Parietal lobe (tissue), 2 donors: ENCODE measurements around the gene TULP4. TPM values are rescaled to one million over a fixed set of nuclear protein-coding genes. Genes with fewer than 3 reads are reported as not detected.

Experiments
- small RNA-seq: library from RNA; depleted of rRNA; stranded (forward); fragments of <200 nt; gene quantifications from one replicate; pipeline ENCODE3, GENCODE V24; 2014; ENCODE audit warnings: low replicate concordance
- total RNA-seq: library from RNA; depleted of rRNA; stranded (reverse); fragments of >200 nt; gene quantifications from one replicate; pipeline ENCODE4 v1.2.3, GENCODE V29; 2014

Gene TULP4, protein sequence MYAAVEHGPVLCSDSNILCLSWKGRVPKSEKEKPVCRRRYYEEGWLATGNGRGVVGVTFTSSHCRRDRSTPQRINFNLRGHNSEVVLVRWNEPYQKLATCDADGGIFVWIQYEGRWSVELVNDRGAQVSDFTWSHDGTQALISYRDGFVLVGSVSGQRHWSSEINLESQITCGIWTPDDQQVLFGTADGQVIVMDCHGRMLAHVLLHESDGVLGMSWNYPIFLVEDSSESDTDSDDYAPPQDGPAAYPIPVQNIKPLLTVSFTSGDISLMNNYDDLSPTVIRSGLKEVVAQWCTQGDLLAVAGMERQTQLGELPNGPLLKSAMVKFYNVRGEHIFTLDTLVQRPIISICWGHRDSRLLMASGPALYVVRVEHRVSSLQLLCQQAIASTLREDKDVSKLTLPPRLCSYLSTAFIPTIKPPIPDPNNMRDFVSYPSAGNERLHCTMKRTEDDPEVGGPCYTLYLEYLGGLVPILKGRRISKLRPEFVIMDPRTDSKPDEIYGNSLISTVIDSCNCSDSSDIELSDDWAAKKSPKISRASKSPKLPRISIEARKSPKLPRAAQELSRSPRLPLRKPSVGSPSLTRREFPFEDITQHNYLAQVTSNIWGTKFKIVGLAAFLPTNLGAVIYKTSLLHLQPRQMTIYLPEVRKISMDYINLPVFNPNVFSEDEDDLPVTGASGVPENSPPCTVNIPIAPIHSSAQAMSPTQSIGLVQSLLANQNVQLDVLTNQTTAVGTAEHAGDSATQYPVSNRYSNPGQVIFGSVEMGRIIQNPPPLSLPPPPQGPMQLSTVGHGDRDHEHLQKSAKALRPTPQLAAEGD (N-terminal part only)
- 740 TPM for total RNA-seq

DNA sequence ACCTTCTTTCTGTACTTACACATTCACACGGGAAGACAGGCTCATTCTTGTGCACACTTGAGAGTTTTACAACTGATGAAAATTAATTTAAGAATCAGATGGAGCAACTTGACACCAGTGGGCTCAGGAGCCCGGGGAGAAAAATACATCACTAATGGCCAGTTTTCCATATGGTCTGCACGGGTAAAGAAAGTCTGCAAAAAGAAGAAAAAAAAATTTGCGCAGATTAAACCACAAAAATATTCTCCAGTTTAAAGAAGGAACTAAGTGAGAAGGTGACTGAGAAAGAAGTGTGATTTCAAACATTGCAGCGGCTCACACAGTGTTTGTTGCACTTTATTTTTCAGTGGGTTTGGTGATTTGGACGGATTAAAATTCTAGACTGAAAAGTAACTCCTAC lies at the start of gene TULP4:
TSS of gene TULP4 (plus strand) at position 301 of the 400 bp plus-strand sequence. CDS start 1,552 bp downstream, outside the sequence.

DNA sequence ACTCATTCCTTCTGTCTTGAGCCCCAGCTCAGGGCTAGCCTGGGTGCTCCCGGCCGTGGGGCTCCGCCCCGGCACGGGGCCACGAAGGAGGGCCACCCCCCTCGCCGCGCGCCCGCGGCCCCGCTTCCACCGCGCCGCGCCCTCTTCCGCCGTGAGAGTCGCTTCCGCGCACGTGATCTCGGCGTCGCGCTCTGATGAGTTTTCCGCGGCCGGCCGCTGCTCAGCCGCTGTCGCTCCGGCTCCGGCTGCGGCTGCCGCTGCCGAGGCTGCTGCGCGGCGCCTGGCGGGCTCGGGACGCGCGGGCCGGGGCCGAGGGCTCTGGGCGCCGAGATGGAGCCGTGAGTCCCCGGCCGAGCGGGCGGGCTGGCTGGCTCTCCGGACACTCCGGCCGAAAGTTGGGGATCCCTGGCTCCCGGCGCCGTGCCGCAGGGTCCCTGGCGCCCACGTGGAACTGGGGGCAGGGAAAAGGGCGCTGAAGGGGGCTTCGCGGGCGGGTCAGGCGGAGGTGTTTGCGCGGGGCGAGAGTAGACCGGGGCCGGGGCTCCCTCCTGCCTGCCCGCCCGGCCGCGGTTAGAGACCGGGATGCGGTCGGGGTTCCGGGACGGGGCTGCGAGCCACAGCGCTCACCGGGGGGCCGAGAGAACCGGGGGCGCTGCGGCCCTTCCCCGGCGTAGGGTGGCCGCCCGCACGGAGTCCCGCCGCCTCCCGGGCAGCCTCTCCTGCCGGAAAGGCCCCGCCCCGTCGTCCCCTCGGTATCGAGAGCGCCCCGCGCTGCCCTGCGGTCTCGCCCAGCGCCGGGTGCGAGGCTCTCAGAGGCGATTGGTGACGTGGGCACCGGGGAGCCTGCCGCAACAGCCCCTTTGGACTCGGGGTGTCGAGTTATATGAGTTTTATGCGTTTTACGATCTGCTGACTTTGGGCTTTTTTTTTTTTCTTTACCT lies 247.9 kb downstream of the TULP4 start, which contains the start of gene TMEM181:
TSS of gene TMEM181 (plus strand) at position 197 of the 941 bp plus-strand sequence. CDS start at position 331, 134 bp downstream.

Small RNA genes lying within 50 kb of the gene (small RNA-seq; reads per million reads assigned to genes)
- gene RN7SL173P = not detected

Other genes with a start within 250 kb of the TULP4 start
- gene SERAC1, start 144.2 kb upstream of the TULP4 start, total RNA-seq = 23.2 TPM
- gene GTF2H5, start 144.1 kb upstream of the TULP4 start, total RNA-seq = 11.9 TPM
- 58.8 TPM for gene TMEM181, start 247.6 kb downstream of the TULP4 start, total RNA-seq